Mesenchymal stem cell (in vitro differentiated cells and primary cell): ENCODE results near the gene ETV6.

ENCODE experiments used
- DNase-seq: peaks from one replicate; pipeline ENCODE4 v3.0.0-alpha.2; 2013
- H2AFZ ChIP-seq: one replicate; pipeline ENCODE4 v1.6.1; 2013; ENCODE audit warnings: low read depth, mild to moderate bottlenecking, control low read depth, inconsistent platforms, low read length, moderate library complexity
- H2AK5ac ChIP-seq: 2 replicates; pipeline ENCODE4 v1.6.1; 2013; ENCODE audit warnings: low read length, moderate library complexity, mild to moderate bottlenecking, inconsistent platforms; ENCODE audit not compliant: severe bottlenecking
- H2BK120ac ChIP-seq: one replicate; pipeline ENCODE4 v1.6.1; 2013; ENCODE audit warnings: low read depth, mild to moderate bottlenecking, inconsistent platforms, low read length, moderate library complexity
- H2BK12ac ChIP-seq, 2 experiments: one replicate each; pipeline ENCODE4 v1.6.1; 2013; ENCODE audit warnings: inconsistent platforms in 2 of 2, low read length in 2 of 2, mild to moderate bottlenecking in 2 of 2, moderate library complexity in 2 of 2, control low read depth in 1 of 2
- H2BK15ac ChIP-seq: one replicate; pipeline ENCODE4 v1.6.1; 2013; ENCODE audit warnings: mild to moderate bottlenecking, low read depth, inconsistent platforms; ENCODE audit not compliant: poor library complexity, severe bottlenecking
- H2BK5ac ChIP-seq: 2 replicates; pipeline ENCODE4 v1.6.1; 2013; ENCODE audit warnings: low read depth, mild to moderate bottlenecking, low read length, control low read depth, inconsistent platforms; ENCODE audit not compliant: poor library complexity, severe bottlenecking
- H3K14ac ChIP-seq, 2 experiments: one replicate each; pipeline ENCODE4 v1.6.1; 2013; ENCODE audit warnings: inconsistent platforms in 2 of 2, low read length in 2 of 2, control low read depth in 1 of 2, mild to moderate bottlenecking in 1 of 2, moderate library complexity in 1 of 2
- H3K18ac ChIP-seq, 2 experiments: one replicate each; pipeline ENCODE4 v1.6.1; 2013; ENCODE audit warnings: inconsistent platforms in 2 of 2, low read length in 2 of 2, control low read depth in 1 of 2, low read depth in 1 of 2, mild to moderate bottlenecking in 1 of 2
- H3K23ac ChIP-seq, 2 experiments: one replicate each; pipeline ENCODE4 v1.6.1; 2013; ENCODE audit warnings: inconsistent platforms in 2 of 2, low read length in 2 of 2, mild to moderate bottlenecking in 2 of 2, moderate library complexity in 2 of 2, control low read depth in 1 of 2
- H3K27ac ChIP-seq: 2 replicates; pipeline ENCODE4 v1.5.1; 2013; ENCODE audit warnings: mild to moderate bottlenecking, moderate library complexity, low read length, control low read depth, inconsistent platforms; ENCODE audit not compliant: poor library complexity, severe bottlenecking
- H3K27me3 ChIP-seq, 2 experiments: 2 replicates each; pipeline versions ENCODE4 v1.6.1 to v1.7.0; 2013; ENCODE audit warnings: low read length in 2 of 2, mild to moderate bottlenecking in 2 of 2, moderate library complexity in 2 of 2, control low read depth in 1 of 2, inconsistent platforms in 1 of 2; ENCODE audit not compliant: control insufficient read depth in 1 of 2, insufficient read depth in 1 of 2
- H3K36me3 ChIP-seq, 2 experiments: 2 replicates each; pipeline versions ENCODE4 v1.6.1 to v1.7.0; 2013; ENCODE audit warnings: low read length in 2 of 2, control low read depth in 1 of 2, inconsistent platforms in 1 of 2, low read depth in 1 of 2, mild to moderate bottlenecking in 1 of 2; ENCODE audit not compliant: insufficient read depth in 2 of 2, control insufficient read depth in 1 of 2
- H3K4ac ChIP-seq, 2 experiments: one replicate each; pipeline ENCODE4 v1.6.1; 2013; ENCODE audit warnings: inconsistent platforms in 2 of 2, low read length in 2 of 2, mild to moderate bottlenecking in 2 of 2, moderate library complexity in 2 of 2, control low read depth in 1 of 2, low read depth in 1 of 2
- H3K4me1 ChIP-seq: 2 replicates; pipeline ENCODE4 v1.6.1; 2013; ENCODE audit warnings: low read depth, low read length, control low read depth; ENCODE audit not compliant: control insufficient read depth, insufficient read depth
- H3K4me2 ChIP-seq: 2 replicates; pipeline ENCODE4 v1.6.1; 2013; ENCODE audit warnings: low read length, mild to moderate bottlenecking, inconsistent platforms; ENCODE audit not compliant: poor library complexity, severe bottlenecking
- H3K4me3 ChIP-seq, 2 experiments: 2 replicates each; pipeline versions ENCODE4 v1.5.1 to v1.7.0; 2013; ENCODE audit warnings: low read length in 2 of 2, mild to moderate bottlenecking in 2 of 2, control low read depth in 1 of 2, low read depth in 1 of 2; ENCODE audit not compliant: insufficient read depth in 1 of 2
- H3K79me1 ChIP-seq: replicated peaks from 2 replicates; pipeline ENCODE4 v1.6.1; 2013; ENCODE audit warnings: mild to moderate bottlenecking, control low read depth, low read length, inconsistent platforms; ENCODE audit not compliant: poor library complexity, severe bottlenecking
- H3K9ac ChIP-seq: 2 replicates; pipeline ENCODE4 v1.7.0; 2013; ENCODE audit warnings: mild to moderate bottlenecking, low read length, moderate library complexity
- H3K9me3 ChIP-seq: 2 replicates; pipeline ENCODE4 v1.7.0; 2013; ENCODE audit warnings: mild to moderate bottlenecking, low read length; ENCODE audit not compliant: control insufficient read depth
- H4K8ac ChIP-seq: one replicate; pipeline ENCODE4 v1.6.1; 2013; ENCODE audit warnings: inconsistent platforms, mild to moderate bottlenecking, low read length, moderate library complexity
- H4K91ac ChIP-seq: one replicate; pipeline ENCODE4 v1.6.1; 2013; ENCODE audit warnings: mild to moderate bottlenecking, low read length, inconsistent platforms
- WGBS: methylation state at CpG from one replicate; pipeline ENCODE4 v1.1.7; 2013; ENCODE audit warnings: mixed read lengths; 5-methylcytosine and 5-hydroxymethylcytosine counted together

Gene ETV6

DNA sequence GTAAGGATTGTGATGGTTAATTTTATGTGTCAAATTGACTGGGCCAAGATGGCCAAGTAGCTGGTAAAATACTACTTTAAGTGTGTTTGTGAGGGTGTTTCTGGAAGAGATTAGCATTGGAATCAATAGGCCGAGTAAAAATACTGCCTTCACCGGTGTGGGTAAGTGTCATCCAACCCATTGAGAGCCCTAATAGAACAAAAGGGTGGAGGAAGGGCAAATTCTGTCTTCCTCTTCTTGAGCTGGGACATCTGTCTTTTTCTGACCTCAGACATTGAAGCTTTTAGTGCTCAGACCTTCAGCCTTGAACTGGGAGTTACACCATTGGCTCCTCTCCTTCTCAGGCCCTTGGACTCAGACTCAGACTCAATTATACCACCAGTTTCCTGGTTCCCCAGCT is 8.0 kb upstream of the ETV6 start:
- WGBS = 88% methylated on average over 2 of the region's 2 CpGs
- no peak for DNase-seq
- H4K8ac ChIP-seq = no peak overlapping the region
- no peak overlapping the region for H2BK12ac ChIP-seq
- H3K4ac ChIP-seq = no peak overlapping the region
- H3K79me1 ChIP-seq = no peaks in the 10 kb centered on the region
- no peak overlapping the region for H3K4me2 ChIP-seq
- no peak overlapping the region for H2BK15ac ChIP-seq
- H2AFZ ChIP-seq = no peak overlapping the region
- no peak overlapping the region for H3K9ac ChIP-seq
- no peaks in the 10 kb centered on the region for H3K27me3 ChIP-seq
- no peak overlapping the region for H3K23ac ChIP-seq
- H3K4me1 ChIP-seq = no peaks in the 10 kb centered on the region
- H3K14ac ChIP-seq = no peak overlapping the region
- no peak overlapping the region for H2BK5ac ChIP-seq
- H4K91ac ChIP-seq = no peak overlapping the region
- no peak overlapping the region for H2BK120ac ChIP-seq
- H3K4me3 ChIP-seq = no peak overlapping the region
- peaks cover 19% of the 10 kb centered on the region for H3K9me3 ChIP-seq
- no peak overlapping the region for H3K27ac ChIP-seq
- H3K18ac ChIP-seq = no peak overlapping the region
- no peaks in the 10 kb centered on the region for H3K36me3 ChIP-seq
- H2AK5ac ChIP-seq = no peak overlapping the region

DNA sequence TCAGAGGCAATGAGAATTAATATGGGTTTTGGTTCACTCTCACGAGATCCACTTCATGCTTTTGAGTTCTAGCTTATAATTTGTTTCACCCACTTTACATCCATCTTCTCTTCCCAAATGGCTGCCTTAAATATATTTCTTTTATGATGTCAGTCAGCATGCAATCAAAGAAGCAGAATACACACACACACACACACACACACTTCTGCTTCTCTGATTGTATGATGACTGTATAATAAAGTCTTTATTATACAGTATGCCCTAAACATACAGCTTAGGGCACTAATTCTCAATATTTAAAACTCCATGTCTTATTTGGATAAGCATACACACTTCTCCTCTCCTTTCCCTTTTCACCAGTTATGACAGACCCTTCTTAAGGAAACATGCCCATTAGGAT is 6.7 kb upstream of the ETV6 start:
- Histone ChIP-seq H2AK5ac (no peak overlapping the region), H3K9me3 (peaks cover 16% of the 10 kb centered on the region), H2BK120ac (no peak overlapping the region), H3K4me2 (no peak overlapping the region), H2BK15ac (no peak overlapping the region), H3K27me3 (no peaks in the 10 kb centered on the region), H3K18ac (no peak overlapping the region), H3K4me1 (no peaks in the 10 kb centered on the region), H2BK12ac (no peak overlapping the region), H2AFZ (no peak overlapping the region), H2BK5ac (no peak overlapping the region), H3K4me3 (no peak overlapping the region), H4K91ac (no peak overlapping the region), H3K9ac (no peak overlapping the region), H3K23ac (no peak overlapping the region), H3K27ac (no peak overlapping the region), H3K14ac (no peak overlapping the region), H4K8ac (no peak overlapping the region), H3K36me3 (no peaks in the 10 kb centered on the region), H3K4ac (no peak overlapping the region), H3K79me1 (no peaks in the 10 kb centered on the region)
- no peak for DNase-seq
- 42% methylated on average over 1 of the region's 1 CpG for WGBS

DNA sequence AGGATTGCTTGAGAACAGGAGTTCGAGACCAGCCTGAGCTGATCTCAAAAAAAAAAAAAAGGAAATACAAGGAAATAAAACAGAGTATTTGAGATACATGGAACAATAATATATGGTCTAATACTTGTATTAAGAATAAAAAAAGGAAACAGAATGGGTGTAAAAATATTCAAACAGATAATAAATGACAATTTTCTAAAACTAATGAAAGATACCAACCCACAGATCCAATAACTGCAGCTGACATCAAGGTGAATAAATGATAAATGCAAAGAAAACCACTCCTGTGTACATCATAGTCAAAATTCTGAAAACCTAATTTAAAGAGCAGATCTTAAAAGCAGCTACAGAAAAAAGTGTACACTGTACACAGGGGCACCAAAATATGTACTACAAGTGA is 4.1 kb upstream of the ETV6 start:
- Histone ChIP-seq H2BK5ac (no peak overlapping the region), H2BK15ac (no peak overlapping the region), H3K9ac (no peak overlapping the region), H3K4me1 (no peaks in the 10 kb centered on the region), H4K8ac (no peak overlapping the region), H2BK12ac (no peak overlapping the region), H3K4ac (no peak overlapping the region), H3K79me1 (no peaks in the 10 kb centered on the region), H3K18ac (no peak overlapping the region), H4K91ac (no peak overlapping the region), H2AK5ac (no peak overlapping the region), H3K23ac (no peak overlapping the region), H2BK120ac (no peak overlapping the region), H2AFZ (no peak overlapping the region), H3K36me3 (no peaks in the 10 kb centered on the region), H3K27ac (no peak overlapping the region), H3K27me3 (no peaks in the 10 kb centered on the region), H3K14ac (no peak overlapping the region), H3K4me3 (no peak overlapping the region), H3K9me3 (peaks cover 16% of the 10 kb centered on the region), H3K4me2 (no peak overlapping the region)
- DNase-seq = no peak
- 100% methylated on average over 1 of the region's 1 CpG for WGBS

DNA sequence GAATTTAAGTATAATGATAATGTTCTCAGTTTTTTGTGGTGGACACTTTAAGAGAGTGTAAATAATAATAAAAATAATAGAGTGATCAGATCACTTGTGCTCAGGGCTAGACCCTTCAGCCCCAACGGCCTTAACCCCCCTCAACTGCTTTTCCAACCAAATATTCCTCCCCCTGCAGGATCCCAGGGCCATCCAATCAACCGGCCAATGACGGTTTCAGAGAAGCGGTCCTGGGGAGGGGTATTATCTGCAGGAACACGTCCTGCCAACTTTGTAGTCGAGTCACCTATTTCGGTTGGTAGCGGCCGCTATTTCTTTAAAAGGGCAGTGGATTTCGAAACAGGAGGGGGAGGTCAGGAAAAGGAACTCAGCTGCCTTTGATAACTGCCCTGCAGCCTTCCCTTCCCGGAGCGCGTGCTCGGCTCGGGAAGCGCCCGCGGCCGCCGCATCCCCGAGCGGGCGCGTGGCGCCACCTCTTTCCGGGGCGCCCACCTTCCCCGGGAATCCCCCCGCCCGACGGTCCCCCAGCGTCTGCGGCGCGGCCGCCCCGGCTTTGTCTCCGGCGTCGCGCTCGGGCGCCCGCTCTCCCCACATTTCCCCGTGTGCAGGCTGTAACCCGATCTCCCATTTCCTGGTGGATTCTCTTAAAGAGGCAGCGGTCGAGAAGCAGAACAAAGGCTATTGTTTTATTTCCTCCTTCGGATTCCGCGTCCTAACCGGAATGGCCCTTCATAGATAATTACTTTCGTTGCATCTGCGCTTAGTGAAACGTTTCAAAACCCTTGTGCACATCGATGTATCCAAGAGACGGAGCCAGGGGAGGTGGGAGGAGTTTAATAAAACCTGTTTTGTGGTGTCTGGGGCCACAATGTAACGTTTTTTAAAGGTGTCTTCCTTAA is 711 bp upstream of the ETV6 start:
- H2BK12ac ChIP-seq = no peak overlapping the region
- peaks cover 14% of the 10 kb centered on the region for H3K9me3 ChIP-seq
- H4K8ac ChIP-seq = peak overlapping the region; percentile 72
- no peaks in the 10 kb centered on the region for H3K36me3 ChIP-seq
- no peaks in the 10 kb centered on the region for H3K27me3 ChIP-seq
- H3K4ac ChIP-seq = peak overlapping the region; percentile 62 to 70
- peak overlapping the region; percentile 91 for H3K9ac ChIP-seq
- H3K4me1 ChIP-seq = peaks cover 7% of the 10 kb centered on the region
- peak overlapping the region; percentile 63 to 81 for H3K4me3 ChIP-seq
- H3K4me2 ChIP-seq = peak overlapping the region; percentile 70
- peak overlapping the region; percentile 28 to 57 for H3K14ac ChIP-seq
- peak overlapping the region; percentile 97 for H2BK15ac ChIP-seq
- peak overlapping the region; percentile 73 for H4K91ac ChIP-seq
- DNase-seq = peak; percentile 88
- H3K18ac ChIP-seq = peak overlapping the region; percentile 67 to 74
- H2AFZ ChIP-seq = peak overlapping the region; percentile 27
- H3K27ac ChIP-seq = peak overlapping the region; percentile 99
- H2BK120ac ChIP-seq = peak overlapping the region; percentile 99
- WGBS = under 1% methylated on average over 58 of the region's 58 CpGs
- H3K79me1 ChIP-seq = no peaks in the 10 kb centered on the region
- peak overlapping the region; percentile 83 for H2AK5ac ChIP-seq
- no peak overlapping the region for H3K23ac ChIP-seq
- peak overlapping the region; percentile 98 for H2BK5ac ChIP-seq
